ENCODE data around the gene D2HGDH.

D2HGDH gene

DNA sequence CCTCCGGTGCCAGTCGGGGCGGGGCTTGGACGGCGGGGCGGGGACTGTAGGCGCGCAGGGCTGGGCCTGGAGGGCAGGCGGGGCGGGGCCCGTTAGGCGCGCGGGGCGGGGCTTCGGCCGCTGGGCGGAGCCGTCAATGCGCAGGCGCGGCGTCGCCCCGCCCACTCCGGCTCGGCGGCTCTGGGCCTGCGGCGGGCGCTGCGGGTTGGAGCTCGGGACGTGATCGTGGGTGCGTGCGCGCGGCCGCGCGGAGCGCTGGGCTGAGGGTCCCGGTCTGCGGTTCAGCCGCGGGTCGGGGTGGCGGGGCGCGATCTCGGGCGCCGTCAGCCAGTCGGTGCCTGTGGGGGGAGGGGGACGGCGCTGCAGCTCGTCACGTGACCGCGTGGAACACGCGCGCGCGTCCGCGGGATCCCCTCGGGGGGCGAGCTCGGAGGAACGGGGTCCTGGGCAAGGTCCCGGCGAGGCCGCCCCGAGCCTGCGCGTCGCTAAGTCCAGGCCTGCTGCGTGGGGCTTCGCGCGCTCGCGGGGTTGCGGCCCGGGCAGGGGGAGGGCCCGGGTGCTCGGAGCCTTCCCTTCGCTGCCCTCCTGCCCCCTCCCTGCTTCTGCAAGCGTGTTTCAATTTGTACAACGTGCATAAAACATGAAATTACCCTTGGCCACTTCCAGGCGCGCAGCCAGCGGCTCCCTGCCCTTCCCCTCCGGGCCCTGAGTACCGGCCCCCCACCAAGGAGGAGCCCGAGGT is at the start of gene D2HGDH:
Gene D2HGDH (plus strand): TSS at position 164 of the 742 bp plus-strand sequence. CDS start 595 bp downstream, outside the sequence.
- in situ Hi-C loops (cut with HindIII; ENCODE audit: low pct_ligation_motif_present, low pct_unique_long_range_greater_than_20kb, low sequenced_read_pairs): no loop called here
- DNase-seq: peak; percentile 89

DNA sequence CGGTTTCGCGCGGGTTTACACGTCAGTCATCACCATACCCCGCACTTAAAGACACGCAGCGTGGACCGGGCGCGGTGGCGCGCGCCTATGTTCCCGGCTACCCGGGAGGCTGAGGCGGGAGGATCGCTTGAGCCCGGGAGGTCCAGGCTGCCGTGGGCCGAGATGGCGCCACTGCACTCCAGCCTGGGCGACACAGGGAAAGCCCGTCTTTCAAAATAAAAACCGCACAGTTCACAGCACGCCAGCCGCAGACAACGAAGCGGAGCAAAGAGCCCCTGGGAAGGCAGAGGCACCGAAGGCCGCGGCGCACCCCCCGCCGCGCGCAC is 48.1 kb upstream of the D2HGDH start:
- no peak for DNase-seq
- in situ Hi-C loops (cut with HindIII; ENCODE audit: low pct_ligation_motif_present, low pct_unique_long_range_greater_than_20kb, low sequenced_read_pairs): no loop called here

DNA sequence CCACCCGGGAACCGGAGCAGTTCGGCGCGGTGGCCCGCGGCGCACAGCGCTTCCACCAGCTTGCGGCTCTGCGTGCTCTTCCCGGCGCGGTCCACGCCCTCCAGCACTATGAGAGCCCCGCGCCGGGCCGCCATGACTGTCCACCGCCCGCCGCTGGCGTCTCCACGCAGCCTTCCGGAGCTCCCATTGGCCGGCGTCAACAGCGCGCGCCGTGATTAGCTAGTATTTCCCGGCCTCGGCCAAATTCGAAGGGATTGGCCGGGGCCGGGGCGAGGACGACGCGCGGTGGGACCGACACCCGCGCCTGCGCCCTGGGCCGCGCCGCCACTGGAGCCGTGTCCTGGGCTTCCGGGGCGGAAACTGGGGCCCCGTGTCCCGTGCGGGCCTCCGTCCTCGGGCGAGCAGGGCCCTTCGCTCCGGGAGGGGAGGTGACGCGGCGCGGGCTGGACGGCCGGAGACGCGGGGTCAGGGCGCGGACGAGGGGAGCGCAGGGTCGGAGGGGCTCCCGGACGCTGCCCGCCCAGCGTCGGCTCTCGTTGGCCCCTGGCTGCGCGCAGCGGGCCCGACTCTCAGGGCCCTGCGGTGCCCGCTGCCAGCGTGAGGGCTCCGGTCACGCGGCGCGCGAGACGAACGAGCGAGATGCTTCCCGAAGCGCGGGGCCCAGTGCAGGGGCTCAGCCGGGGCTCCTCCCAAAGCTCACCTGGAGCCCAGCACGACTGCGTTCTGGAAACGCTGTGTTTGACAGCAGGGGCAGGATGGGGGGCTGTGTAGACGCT is 47.6 kb upstream of the D2HGDH start, which contains the start of gene DTYMK:
Gene DTYMK (minus strand): TSS at position 166 of the 776 bp plus-strand sequence. CDS start 32 bp downstream, at position 134.
- in situ Hi-C loops (cut with HindIII; ENCODE audit: low pct_ligation_motif_present, low pct_unique_long_range_greater_than_20kb, low sequenced_read_pairs): no loop called here
- peak; percentile 98 for DNase-seq

DNA sequence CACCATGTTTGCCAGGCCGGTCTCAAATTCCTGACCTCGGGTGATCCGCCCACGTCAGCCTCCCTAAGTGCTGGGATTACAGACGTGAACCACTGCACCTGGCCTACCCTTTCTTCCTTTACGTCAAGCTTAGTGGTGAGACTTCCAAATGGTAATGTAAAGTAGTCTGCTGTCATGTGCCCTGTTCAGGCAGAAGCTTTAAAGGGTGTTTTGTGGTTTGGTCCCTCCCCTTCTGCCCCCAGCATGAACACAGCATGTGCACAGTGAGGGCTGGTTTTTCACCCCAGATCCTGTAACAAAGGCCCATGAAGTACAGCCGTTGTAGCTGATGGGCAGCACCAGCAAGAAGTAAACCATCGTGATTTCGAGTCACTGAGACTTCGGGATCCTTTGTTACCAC is 45.1 kb upstream of the D2HGDH start:
- in situ Hi-C loops (cut with HindIII; ENCODE audit: low pct_ligation_motif_present, low pct_unique_long_range_greater_than_20kb, low sequenced_read_pairs): no loop called here
- no peak for DNase-seq

DNA sequence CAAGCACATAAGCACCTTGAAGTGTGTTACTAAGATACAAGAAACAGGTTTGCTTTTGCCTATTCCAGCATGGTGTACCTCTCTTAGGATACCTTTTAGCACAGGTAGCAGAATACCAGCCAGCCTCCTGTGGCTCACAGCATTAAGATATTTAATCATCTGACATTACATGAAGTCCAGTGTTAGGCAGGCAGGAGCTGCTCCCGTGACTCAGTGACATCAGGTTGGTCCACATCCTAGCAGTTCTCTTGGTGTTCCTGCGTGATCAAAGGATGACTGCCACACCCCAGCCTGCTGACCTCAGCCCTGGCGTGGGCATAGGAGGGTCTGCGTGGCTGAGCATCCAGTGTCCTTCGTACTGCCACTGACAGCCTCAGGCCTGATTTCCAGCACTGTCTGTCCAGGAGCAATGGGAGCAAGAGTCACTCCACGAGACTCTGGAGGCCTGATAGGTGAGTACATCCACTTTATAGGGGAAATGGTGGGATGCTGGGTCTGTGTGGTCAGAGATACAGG is 44.2 kb upstream of the D2HGDH start:
- in situ Hi-C loops (cut with HindIII; ENCODE audit: low pct_ligation_motif_present, low pct_unique_long_range_greater_than_20kb, low sequenced_read_pairs): no loop called here
- no peak for DNase-seq

DNA sequence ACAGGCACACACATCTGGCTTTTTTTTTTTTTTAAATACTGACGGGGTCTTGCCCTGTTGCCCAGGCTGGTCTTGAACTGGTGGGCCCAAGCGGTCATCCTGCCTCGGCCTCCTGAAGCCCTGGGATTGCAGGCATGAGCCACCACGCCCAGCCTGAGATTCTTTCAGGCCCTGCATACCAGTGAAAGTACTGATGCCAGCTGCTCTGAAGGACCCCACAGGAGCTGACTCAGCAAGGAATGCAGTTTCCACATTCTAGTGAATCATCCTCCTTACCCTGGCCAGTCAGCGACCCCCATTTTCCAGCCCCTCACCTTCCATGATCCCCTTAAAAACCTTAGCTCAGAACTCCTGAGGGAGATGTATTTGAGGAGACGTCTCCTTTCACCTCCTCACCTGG is 42.0 kb upstream of the D2HGDH start:
- peak; percentile 80 for DNase-seq
- in situ Hi-C loops (cut with HindIII; ENCODE audit: low pct_ligation_motif_present, low pct_unique_long_range_greater_than_20kb, low sequenced_read_pairs): no loop called here

DNA sequence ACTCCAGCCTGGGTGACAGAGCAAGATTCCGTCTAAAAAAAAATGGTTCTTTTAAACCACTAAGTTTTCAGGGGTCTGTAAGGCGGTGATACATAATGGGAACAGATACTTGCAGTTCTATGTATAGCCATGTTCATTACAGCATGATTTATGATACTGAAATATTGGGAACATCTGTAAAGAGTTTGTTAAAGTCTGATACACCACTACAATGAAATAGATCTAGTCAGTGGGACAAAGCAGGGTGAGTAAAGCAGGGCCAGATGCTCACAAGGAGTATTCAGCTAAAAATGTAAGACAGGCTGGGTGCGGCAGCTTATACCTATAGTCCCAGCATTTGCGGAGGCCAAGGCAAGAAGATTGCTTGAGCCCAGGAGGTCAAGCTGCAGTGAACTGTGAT is 38.8 kb upstream of the D2HGDH start:
- in situ Hi-C loops (cut with HindIII; ENCODE audit: low pct_ligation_motif_present, low pct_unique_long_range_greater_than_20kb, low sequenced_read_pairs): no loop called here

DNA sequence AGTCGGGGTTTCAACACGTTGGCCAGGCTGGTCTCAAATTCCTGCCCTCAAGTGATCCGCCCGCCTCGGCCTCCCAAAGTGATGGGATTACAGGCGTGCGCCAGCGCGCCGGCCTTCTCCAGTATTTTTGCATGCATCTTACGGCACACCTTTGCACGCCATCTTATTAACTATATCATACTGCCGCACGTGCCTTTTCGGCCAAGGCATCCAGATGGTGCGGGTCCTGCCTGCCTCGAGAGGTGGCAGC is 33.4 kb upstream of the D2HGDH start:
- DNase-seq: no peak

More for the DNA sequence above, 38.8 kb upstream of the D2HGDH start:
- DNase-seq: no peak

DNA sequence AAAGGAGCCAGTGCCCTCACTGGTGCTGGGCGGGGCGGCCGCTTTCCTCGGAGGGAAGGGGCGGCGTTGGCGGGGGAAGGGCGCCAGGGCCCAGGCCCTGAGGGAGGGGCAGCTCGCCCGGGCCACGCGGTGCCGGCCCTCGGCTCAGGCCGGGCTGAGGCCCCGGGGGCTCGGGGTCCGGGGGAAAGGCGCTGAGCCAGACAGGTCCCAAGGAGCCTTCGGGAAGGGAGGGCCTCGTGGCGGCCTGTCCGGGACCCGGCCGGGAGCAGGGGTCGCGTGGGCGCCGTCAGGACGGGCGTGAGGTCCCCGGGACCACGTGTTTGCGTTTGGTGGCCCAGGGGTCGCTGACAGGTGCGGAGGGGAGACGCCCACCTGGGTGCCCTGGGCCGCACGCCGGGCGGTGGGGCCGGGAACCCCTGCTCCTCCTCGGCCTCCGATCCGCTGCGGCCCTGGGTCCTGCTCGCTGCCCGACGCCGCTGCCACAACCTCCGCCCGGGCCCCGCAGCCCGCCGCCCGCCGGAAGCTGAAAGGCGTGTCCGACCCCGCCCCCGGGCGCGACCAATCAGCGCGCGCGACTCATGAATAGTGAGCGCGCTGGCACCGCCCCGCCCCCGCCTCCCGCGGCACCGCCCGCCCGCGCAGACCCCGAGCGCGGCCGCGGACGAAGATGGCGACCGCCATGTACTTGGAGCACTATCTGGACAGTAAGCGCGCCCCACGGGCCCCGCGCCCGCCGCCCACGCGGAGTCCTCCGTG is 32.9 kb upstream of the D2HGDH start, which contains the start of gene ING5:
Gene ING5 (plus strand): TSS at position 641 of the 756 bp plus-strand sequence. CDS start 27 bp downstream, at position 668.
- in situ Hi-C loops (cut with HindIII; ENCODE audit: low pct_ligation_motif_present, low pct_unique_long_range_greater_than_20kb, low sequenced_read_pairs): no loop called here
- DNase-seq: peak; percentile 95

More for the DNA sequence above, 33.4 kb upstream of the D2HGDH start:
- in situ Hi-C loops (cut with HindIII; ENCODE audit: low pct_ligation_motif_present, low pct_unique_long_range_greater_than_20kb, low sequenced_read_pairs): no loop called here

DNA sequence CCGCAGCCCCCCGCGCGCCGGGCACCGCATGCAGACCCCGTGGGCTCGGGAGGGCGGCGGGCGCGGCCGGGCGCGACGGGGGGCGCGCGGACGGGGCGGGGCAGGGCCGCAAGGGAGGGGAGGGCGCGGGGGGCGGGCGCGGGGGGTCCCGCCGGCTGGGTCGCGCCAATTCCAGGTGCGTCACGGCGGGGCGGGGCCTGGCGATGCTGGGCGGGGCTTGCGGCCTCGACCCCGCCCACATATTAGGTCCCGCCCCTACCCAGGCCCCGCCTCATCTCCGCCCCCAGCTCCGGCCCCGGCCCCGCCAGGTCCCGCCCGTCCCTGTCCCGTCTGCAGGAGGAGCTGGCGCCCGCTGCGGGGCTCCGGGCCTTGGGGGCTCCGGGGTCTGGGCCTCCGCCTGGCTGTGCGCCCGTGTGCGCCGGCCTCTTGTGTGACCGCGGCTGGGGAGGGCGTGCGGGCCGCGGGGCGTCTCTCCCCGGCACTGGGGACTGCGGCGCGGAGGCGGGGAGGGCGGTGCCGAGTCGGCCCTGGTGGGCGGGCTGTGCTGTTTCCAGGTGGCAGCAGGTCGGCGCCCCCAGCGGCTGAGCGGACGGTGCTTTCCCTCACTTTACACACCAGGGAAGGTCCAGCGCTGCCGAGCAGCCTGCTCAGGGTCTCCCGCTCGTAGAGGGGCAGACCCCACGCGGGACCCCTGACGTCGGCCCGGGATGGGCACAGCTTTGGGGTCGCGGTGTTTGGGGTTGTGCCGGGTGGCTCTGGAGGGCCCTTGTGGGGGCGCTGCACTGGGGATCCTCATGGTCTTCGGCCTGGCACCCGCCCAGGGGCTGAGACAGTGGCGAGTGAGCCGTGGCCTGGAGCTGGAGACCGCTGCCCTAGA is 32.0 kb upstream of the D2HGDH start:
- in situ Hi-C loops (cut with HindIII; ENCODE audit: low pct_ligation_motif_present, low pct_unique_long_range_greater_than_20kb, low sequenced_read_pairs): no loop called here
- DNase-seq: peak; percentile 91

DNA sequence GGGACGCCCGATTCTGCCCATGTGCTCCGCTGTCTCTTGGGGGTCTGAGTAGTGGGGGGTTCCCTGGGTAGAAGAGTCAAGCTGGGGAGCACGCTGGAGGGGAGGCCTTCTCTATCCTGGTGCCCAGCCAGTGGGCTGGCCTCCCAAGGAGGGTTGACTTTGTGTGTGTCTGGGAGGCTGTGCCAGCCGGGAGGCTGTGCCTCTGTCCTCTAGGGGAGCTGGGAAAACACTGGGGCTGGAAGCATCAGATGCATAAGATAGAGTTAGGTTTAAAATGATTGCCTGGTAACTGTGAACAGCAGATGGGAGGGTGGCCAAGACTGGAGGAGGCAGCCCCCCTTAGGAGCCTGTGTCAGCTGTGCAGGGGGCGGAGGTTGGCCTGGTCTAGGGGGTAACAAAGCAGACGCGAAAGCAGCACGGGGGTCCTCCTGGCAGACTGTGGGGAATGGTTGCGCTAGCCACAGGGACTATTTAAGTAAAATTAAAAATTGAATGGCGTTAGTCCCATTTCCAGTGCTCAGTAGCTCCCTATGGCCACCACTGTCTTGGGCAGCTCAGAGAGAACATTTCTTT is 31.3 kb upstream of the D2HGDH start:
- no peak for DNase-seq
- in situ Hi-C loops (cut with HindIII; ENCODE audit: low pct_ligation_motif_present, low pct_unique_long_range_greater_than_20kb, low sequenced_read_pairs): no loop called here

DNA sequence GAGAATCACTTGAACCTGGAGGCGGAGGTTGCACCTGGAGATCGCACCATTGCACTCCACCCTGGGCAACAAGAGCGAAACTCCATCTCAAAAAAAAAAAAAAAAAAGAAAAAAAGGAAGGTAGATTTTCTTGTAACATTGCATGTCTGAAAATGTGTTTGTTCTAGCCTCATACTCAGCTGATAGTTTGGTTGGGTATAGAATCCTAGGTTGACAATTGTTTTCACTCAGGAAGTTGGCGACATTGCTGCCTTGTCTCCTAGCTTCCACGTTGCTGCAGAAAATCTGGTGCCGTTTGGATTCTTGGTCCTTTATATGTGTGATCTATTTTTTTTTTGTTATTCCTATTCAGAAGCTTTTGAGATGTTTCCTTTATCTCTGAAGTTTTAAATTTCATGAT is 27.9 kb upstream of the D2HGDH start:
- in situ Hi-C loops (cut with HindIII; ENCODE audit: low pct_ligation_motif_present, low pct_unique_long_range_greater_than_20kb, low sequenced_read_pairs): no loop called here
- no peak for DNase-seq

DNA sequence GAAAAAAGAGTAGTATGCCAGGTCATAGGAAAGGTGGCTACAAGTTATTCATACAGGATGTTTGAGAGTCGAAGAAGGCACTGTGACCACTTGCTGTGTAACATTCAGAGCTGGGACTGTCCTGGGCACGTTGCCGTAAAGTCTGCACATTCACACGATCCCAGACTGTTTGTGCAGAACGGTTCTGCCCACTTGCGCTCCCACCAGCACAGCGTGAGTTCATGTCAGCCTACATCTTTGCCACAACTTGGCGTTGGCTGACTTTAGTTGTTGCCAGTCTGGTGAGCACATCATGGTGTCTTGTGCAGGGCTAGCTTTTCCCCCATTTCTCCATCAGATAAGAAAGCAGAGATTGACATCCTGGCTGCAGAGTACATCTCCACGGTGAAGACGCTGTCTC is 25.6 kb upstream of the D2HGDH start:
- in situ Hi-C loops (cut with HindIII; ENCODE audit: low pct_ligation_motif_present, low pct_unique_long_range_greater_than_20kb, low sequenced_read_pairs): no loop called here
- no peak for DNase-seq

DNA sequence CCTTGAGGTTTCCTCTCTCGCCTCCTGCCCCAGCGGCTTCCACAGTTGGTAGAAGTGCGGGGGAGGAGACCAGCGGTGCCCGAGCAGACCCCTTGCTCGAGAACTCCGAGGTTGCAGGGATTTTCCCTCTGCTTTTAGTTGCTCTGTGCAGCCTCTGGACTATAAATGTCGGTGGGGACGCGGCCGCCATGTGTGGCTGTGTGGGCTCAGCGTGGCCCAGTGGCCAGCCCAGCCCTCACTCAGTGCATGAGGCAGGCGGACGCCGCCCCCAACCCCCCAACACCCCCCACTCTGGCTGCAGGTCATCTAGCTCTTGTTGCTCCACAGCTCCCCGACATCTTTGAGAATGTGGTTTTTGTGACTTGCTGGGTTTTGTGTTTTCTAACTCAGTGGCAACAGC is 15.3 kb upstream of the D2HGDH start:
- in situ Hi-C loops (cut with HindIII; ENCODE audit: low pct_ligation_motif_present, low pct_unique_long_range_greater_than_20kb, low sequenced_read_pairs): no loop called here
- DNase-seq: no peak

DNA sequence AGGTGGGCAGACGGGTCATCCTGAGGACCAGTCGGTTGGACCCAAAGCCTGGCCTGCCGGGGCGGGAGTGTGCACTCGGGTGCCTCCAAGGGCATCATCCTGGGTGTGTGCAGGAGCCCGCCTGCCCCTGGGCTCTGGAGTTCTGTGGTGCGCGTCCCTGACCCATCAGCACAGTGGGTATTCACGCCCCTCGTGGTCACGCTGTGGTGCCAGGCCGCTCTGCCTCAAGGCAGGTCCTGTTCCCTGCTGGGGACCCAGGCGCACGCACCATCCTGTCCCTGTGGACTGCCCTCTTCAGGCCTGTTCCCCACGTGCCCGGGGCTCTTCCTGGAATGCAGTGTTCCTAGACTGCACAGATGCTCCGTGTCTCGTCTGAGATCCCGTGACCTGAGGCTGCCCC is 14.3 kb upstream of the D2HGDH start:
- no peak for DNase-seq
- in situ Hi-C loops (cut with HindIII; ENCODE audit: low pct_ligation_motif_present, low pct_unique_long_range_greater_than_20kb, low sequenced_read_pairs): no loop called here

DNA sequence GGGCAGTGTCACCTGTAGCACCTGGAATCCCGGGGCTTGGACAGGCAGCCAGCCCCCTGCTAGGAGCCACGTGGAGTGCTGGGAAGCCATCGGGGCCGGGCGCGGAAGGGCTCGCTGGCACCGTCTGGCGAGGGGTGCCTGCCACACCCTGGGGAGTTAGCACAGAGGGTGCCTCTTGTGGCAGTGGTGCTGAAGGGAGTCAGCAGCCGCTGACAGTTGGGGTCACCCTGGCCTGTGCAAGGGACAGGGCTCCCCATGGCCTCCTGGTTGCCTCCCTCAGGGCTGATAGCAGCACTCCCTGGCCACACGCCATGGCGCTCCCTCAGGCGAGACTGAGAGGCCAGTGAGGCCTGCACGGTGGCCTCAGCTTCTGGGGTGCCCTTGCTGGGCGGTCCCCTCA is 13.9 kb upstream of the D2HGDH start:
- in situ Hi-C loops (cut with HindIII; ENCODE audit: low pct_ligation_motif_present, low pct_unique_long_range_greater_than_20kb, low sequenced_read_pairs): no loop called here
- no peak for DNase-seq

DNA sequence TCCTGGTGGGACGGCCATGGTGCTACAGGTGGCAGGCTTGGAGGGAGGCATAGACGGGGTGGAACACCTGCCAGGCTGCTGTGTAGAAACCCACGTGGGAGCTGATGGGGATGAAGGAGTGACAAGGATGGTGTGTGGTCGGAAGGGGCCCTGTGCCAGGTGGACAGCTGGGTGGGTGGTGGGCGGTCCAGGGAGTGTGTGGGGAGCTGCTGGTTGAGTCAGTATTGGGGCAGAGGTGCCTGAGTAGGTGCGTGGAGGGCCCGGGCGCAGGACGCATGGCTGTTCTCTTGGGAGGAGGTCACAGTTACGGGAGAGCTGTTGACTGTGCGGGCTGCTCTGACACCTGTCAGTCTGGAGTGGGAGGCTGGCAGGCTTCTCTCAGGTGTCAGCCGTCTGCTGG is 12.6 kb upstream of the D2HGDH start:
- no peak for DNase-seq
- in situ Hi-C loops (cut with HindIII; ENCODE audit: low pct_ligation_motif_present, low pct_unique_long_range_greater_than_20kb, low sequenced_read_pairs): no loop called here

DNA sequence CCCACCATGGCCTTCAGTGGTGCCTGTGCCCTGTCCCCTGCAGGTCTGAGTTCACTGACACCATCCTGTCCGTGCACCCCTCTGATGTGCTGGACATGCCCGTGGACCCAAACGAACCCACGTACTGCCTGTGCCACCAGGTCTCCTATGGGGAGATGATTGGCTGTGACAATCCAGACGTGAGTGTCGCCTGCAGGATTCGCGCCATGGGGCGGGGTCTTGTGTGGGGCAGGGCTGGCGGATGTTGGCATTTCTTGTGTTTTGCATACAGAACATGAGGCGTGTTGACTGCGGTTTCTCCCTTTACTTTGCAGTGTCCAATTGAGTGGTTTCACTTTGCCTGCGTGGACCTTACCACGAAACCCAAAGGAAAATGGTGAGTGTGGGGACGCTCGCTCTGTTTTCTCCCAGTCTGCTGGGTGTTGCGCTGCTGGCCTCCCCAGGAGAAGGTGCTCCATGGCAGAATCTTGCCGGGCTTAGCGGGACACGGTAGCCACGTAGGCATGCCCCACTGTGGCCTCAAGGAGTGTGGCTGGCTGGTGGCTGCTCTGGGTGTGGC is 11.5 kb upstream of the D2HGDH start:
- in situ Hi-C loops (cut with HindIII; ENCODE audit: low pct_ligation_motif_present, low pct_unique_long_range_greater_than_20kb, low sequenced_read_pairs): no loop called here
- DNase-seq: no peak

Data from ACHN (cell line).